Left kidney (tissue), 8 donors: Measurements from ENCODE around the gene APOL6. TPM values are rescaled to one million over a fixed set of nuclear protein-coding genes. Genes with fewer than 3 reads are reported as not detected.

ENCODE experiments used
- DNase-seq: peaks from one replicate; pipeline ENCODE4 v3.0.0-alpha.2; 2013
- long read RNA-seq, 8 donors: transcript quantifications; one replicate each; lab custom pipeline, GENCODE V29; 2026
- polyA plus RNA-seq: library from polyadenylated mRNA; unstranded; fragments of 120-200 nt; gene quantifications from one replicate; pipeline ENCODE4 v1.2.1, GENCODE V29; 2013; ENCODE audit not compliant: insufficient read length

The APOL6 gene, protein sequence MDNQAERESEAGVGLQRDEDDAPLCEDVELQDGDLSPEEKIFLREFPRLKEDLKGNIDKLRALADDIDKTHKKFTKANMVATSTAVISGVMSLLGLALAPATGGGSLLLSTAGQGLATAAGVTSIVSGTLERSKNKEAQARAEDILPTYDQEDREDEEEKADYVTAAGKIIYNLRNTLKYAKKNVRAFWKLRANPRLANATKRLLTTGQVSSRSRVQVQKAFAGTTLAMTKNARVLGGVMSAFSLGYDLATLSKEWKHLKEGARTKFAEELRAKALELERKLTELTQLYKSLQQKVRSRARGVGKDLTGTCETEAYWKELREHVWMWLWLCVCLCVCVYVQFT
- 4.8 TPM for polyA plus RNA-seq
- long read RNA-seq, donor 1 = 0 reads
- long read RNA-seq, donor 2, full-length matches to known transcripts = 1 of 1 reads
- long read RNA-seq, donor 2, partial matches to known transcripts = 0 of 1 reads
- long read RNA-seq, donor 2, other reads (novel, unspliced or antisense) = 0 of 1 reads
- long read RNA-seq, donor 3, full-length matches to known transcripts = 1 of 1 reads
- long read RNA-seq, donor 3, partial matches to known transcripts = 0 of 1 reads
- long read RNA-seq, donor 3, other reads (novel, unspliced or antisense) = 0 of 1 reads
- long read RNA-seq, donor 4 = 0 reads
- long read RNA-seq, donor 5 = 0 reads
- long read RNA-seq, donor 6, full-length matches to known transcripts = 1 of 1 reads
- long read RNA-seq, donor 6, partial matches to known transcripts = 0 of 1 reads
- long read RNA-seq, donor 6, other reads (novel, unspliced or antisense) = 0 of 1 reads
- long read RNA-seq, donor 7 = 0 reads
- long read RNA-seq, donor 8, full-length matches to known transcripts = 1 of 1 reads
- long read RNA-seq, donor 8, partial matches to known transcripts = 0 of 1 reads
- long read RNA-seq, donor 8, other reads (novel, unspliced or antisense) = 0 of 1 reads

DNA sequence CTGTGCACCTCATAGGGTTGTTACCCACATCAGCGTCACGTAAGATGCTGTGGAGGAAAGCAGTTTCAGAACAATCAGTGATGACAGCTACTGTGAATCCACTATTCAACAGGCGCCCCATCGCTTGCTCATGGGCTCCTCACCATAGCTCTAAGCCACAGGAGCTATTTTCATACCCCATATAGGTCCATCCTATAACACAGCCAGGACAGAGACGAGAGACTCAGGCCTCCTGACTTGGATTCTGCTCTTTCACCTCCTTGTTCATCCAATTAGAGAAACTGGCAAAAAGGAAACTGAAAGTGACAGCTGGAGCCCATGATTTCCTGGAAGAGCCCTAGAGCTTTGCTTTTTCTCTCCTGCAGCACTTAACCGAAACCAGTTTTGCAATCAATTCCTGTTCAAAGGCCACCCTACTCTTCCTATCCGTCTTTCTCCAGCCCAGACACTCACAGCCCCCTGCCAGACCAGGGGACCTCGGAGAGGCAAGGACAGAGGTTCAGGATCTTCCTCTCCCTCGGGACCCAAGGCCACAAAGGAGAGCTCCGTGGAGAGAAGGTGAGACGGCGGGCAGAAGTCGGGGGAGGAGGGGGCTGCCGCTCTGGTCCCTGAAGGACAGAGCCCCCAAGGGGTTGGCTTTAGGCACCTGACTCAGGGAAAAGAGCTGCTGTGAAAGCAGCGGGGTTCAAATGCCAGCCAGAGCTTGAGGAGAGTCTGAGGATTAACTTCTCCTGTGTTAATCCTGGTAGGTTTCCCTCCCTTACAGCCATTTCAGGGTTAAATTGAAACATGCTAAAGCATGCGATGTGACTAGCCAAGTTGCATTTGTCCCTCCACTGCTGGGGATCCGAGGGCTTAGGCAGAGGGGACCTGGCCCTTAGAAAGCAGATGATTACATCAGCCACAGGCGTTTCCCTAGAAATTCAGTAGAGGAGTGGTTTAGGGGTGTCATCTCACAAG is at the start of gene APOL6:
Gene APOL6, plus strand, starts transcription at position 381 of the 960 bp plus-strand sequence. CDS start 7,980 bp downstream, outside the sequence.
- no peak for DNase-seq

DNA sequence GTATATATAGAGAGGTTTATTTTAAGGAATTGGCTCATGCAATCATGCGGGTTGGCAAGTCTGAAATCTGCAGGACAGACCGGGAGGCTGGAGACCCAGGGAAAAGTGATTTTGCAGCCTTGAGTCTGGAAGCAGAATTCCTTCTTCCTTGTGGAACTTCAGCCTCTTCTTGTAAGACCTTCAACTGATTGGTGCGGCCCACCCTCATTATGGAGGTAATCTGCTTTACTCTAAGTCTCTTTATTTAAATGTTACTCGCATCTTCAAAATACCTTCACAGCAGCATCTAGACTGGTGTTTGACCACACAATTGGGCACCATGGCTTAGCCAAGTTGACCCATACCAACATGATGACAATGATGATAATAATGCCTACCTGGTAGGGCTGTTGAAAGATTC is 48.9 kb upstream of the APOL6 start:
- no peak for DNase-seq

DNA sequence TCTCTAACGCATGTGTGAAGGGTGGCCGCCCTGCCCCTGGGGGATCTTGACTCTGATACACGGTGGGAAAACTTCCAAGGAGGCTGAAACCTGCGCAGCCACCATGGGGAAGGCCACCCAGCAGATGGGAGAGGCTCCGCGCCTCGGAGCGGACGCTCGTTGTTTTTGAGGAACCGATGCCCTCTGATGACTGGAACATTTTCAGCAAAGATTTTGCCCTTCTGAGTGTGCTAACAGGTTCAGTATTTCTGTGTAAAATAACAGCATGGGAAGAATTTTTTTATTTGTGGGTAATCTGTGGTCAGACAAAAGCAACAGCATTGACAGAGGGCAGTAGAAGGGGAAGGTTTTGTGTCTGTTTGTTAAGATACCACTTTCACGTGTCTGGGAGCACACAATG is 47.8 kb upstream of the APOL6 start:
- DNase-seq = no peak

DNA sequence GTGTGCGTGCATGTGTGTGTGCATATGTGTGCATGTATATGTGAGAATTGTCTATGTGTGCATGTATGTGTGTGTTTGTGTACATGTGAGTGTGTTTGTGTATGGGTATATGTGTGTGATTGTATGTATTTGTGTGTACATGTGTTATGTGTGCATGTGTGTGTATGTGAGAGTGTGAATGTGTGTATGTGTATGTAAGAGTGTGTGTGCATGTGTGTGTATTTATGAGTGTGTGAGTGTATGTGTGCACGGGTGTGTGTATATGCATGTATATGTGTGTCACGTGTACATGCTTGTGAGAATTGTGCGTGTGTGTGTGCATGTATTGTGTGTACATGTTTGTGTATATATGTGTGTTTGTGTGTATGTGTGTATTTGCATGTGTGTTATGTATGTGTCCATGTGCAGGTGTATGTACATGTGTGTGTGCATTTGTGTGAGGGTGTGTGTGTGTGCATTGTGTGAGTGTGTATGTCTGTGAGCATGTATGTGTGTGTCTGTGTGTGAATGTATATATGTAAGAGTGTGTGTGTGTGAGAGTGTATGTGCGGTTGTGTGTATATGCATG is 47.1 kb upstream of the APOL6 start:
- DNase-seq = no peak

DNA sequence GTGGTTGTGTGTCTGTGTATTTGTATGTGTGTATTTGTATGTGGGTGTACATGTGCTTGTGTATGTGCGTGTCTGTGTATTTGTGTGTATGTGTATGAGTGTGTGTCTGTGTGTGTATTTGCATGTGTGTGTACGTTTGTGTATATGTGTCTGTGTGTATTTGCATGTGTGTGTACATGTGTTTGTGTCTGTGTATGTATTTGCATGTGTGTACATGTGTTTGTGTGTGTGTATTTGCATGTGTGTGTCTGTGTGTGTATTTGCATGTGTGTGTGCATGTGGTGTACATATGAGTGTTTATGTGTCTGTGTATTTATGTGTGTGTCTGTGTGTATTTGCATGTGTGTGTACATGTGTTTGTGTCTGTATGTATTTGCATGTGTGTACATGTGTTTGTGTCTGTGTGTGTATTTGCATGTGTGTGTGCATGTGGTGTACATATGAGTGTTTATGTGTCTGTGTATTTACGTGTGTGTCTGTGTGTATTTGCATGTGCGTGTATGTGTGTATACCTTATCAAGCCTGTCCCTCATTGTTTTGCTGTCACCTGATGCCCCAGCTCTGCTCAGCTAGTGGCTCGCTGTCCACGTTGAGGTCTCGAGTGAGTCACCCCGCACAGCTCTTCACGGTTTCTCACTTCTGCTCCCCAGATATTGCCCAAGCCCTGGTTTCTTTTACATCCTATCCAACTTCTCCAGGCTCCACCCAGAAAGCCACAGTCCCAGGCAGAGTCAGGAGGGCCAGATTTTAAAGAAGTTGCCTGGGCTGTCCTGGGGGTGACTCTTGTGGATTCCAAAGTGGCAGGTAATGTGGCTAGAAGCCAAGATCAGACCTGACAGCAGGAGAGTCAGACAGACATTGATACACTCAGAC is 46.3 kb upstream of the APOL6 start:
- DNase-seq = no peak

DNA sequence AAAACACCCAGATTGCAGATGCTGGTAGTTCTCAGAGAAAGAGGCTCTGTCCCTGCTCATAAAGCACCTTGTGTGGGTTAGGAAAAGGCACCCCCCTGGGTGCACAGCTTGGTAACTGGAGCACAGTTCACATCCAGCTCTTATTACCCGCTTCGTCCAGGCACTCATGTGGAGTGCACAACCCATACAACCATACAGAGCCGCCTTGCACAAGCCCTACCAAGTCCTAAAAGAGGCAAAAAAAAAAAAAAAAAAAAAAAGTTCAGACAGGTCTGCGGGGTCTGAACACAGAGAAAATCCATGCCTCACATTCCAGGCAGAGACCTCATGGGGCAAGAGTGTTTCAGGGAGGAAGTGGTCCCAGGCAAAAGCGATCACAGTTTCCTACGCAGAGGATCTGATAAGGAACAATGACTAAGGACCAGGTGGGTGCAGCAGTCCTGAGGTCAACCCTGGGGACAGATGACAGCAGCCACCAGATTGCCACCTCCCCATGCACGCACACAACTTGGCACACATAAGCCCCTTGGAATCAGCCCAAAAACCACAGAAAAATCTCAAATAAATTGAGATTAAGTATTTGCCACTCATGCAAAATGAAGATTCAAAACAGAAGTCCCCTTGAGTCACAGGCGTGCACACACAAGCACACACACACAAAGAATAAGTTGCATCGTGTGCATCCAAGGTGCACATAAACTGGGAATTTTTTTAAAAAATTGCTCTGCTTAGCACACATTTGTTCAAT is 43.5 kb upstream of the APOL6 start:
- no peak for DNase-seq

DNA sequence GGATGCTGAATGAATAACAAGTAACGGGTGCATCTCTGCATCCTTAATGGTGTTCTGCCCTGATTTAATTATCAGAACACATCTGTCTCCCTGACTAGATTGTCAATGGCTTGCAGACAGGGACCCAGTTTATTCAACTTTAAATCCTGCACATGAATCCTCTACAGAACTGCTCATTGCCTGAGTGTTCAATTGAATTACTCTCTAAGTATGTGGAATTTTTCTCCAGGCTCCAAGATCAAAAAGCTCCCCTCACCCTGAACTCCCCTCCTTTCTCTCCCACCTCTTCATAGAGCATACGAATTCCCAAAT is 42.9 kb upstream of the APOL6 start:
- no peak for DNase-seq

DNA sequence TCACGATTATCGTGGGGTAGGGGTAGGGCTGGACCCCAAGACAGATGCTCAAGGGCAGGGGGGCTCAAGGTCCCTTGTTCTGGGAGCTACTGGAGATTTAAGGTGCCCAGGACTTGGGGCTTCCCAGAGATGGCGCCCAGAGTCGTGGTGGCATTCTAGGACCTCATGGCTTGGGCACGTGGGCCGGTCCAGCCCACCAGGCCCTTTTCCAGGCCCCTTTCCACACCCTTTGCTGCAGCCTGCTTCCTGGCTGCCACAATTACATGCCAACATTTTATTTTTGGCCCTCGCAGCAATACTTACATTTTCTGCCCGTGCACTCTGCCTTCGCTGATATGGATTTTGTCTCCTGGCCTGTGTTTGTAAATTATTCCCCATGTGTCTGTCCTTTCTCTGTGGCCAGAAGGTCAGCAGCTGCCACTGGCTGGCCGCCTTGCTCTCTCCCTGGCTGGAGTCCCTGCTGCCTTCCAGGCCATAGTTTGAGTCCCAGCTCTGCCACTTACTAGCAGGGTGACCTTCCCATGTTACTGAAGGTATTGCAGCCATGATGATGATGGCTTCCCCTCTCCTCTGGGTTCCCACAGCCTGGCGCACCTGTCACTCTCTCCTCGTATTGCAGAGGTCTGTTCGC is 42.3 kb upstream of the APOL6 start:
- DNase-seq = no peak

DNA sequence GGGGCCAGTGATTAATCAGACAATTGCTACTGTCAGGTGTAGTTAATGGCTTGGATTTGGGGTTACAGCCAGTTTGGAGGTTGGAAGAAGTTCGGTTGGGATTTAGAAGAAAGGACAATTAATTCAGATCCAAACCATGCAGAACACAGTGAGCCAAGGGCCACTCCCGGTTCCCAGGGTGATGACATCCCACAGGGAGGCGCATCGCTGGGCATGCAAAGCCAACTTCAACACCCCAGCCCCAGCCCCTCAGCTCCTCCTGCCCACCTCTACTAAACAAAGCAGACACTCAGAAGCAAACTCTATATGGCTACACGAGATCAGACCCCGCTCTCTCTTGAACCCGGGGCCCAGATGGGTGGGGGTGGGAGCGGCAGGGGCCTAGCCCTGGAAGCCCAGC is 41.3 kb upstream of the APOL6 start:
- no peak for DNase-seq

DNA sequence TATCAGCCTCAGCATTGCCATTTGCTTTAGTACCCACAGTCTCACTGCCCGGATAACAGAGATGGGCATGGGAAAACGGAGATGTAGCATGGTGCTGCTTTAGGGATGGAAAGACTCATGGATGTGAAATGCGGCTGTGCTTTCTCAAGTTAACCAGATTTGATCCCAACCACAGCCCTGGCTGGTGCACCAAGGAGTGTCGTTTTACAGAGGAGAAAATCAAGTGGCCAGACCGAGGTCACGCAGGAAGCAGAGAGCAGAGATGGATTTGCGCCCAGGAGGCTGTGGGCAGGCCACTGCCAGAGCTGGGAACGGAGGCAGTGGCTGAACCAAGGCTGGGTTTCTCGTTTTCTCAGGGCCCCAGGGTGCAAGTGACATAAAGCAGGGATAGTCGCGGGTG is 40.2 kb upstream of the APOL6 start:
- DNase-seq = no peak

DNA sequence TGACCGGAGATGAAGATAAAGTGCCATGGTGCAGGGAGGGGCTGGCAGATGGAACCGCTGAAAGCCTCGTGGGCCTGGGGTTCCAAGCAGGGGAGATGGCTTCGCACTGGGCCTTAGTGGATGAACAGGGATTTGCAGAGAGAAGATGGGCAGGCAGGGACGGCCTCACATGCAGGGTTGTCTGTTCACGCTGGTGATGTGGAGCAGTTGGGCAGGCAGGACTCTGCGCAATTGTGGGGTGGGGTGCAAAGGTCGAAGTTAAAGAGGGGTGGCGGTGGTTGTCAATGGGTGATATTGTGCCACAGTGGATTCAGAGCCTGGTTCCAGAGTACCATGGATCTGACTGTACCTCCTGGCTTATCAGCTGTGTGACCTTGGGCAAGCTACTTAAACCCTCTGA is 39.0 kb upstream of the APOL6 start:
- no peak for DNase-seq

DNA sequence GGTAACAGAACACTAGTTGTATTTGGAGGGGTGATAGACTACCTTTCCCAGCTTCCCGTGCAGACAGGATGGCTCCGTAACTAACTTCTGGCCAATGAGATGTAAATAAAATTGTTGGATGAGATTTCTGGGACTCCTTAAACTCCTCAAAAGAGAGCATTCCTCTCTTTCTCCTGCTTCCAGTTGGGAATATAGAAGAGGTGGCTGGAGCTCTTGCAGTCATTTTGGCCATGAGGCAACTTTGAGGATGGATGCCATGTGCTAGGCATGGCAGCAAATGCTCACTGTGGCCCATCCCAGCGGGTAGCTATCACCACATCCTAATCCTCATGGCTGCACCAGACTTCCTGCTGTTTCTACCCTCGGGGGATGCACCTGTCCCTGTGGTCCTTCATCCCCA is 38.5 kb upstream of the APOL6 start:
- DNase-seq = no peak

DNA sequence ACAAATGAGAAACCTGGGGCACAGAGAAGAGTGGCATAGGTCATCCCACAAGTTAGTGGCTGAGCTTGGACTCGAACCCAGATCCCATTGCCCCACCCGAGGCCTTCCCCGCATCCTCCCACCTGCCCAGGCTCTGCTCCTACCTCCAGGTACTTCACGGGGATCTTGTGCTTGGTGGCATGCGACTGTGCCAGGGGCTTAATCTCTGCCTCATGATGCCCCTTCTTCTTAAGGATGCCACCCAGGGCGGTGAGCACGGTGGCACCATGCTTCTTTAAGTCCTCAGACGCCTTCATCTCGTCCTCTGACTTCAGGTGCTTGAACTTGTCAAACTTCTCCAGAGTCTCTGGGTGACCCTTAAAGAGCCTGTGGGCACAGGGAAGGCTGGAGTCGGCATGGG is 37.5 kb upstream of the APOL6 start:
- DNase-seq = no peak

DNA sequence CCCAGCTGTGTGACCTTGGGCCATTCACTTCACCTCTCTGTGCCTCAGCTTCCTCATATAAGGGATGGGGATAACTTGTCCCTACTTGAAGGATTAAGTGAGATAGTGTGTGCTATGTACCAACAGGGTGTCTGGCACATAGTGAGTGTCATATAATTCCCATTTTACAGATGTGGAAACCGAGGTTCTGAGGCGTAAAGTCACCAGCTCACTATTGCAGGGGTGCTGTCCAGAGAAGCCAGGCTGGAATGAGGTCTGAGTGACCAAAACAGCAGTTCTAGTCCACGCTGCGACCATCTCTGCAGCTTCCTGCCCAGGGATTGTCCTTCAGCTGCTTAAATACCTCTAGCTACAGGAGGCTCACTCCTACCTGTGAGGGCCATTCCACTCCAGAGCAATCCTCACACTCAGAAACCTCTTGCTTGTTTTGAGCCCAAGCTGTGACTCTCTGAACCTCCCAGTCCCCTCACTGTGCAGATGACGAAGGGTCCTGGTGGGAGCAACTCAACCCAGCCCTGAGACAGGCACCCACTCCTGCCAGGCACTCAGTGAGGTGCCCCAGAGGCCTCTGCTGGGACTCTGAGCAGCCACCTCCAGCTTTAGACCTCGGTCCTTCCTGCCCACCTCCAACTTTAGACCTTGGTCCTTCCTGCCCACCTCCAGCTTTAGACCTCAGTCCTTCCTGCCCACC is 36.9 kb upstream of the APOL6 start:
- DNase-seq = no peak

DNA sequence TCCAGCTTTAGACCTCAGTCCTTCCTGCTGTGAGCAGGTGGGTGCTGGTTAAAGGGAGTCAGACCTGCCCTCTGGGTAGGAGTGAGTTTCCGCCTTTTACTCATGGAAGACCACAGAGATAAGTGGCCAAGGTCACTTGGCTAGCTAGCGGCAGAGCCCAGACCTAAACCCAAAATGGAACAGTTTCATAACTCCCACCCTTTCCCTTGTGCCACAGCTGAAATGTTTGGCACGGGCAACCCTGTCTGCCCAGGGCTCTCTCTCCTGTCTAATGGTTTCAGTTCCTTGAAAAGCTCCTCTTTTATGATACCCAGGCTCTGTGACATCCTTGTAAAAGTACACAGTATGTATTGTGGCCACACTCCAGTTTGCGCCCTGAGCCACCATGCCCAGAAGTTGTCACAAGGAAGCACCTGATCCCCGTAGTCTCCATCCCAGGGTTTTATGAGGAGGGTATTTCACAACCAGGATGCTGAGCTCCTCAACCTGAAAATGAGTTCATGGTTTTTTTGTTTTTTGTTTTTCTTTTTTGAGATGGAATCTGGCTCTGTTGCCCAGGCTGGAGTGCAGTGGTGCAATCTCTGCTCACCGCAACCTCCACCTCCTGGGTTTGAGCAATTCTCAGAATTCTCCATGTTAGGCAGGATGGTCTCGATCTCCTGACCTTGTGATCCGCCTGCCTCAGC is 36.2 kb upstream of the APOL6 start:
- DNase-seq = no peak

DNA sequence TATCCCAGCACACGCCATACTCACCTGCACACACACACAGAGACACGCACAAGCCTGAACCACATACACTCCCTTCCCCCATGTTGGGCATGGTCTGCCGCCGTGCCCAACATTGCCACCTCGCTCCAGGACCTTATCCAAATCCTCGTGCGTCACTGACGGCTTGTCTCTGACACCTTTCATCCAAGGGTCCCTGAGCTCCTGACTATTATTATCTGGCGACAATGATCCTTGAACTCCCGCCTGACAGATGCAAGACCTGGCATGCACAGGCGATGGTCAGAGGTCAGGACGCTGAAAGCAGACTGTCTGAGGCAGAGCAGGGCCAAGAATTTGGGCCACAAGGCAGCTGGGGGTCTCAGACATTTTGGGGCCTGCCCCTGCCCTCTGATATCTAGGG is 35.3 kb upstream of the APOL6 start:
- no peak for DNase-seq

DNA sequence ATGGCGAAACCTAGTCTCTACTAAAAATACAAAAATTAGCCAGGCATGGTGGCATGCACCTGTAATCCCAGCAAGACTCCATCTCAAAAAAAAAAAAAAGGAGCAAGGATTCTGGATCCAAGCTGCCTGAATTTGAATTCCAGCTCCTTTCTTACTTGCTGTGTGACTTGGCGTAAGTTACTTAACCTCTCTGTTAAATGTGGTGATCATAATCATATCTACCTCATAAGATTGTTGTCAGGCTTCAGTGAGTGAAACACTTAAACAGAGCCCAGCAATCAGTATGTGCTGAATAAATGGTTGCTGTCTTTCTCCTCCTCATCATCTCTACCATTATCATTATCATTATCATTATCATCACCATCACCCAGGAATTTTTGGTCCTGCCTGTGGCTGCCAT is 33.8 kb upstream of the APOL6 start:
- no peak for DNase-seq

DNA sequence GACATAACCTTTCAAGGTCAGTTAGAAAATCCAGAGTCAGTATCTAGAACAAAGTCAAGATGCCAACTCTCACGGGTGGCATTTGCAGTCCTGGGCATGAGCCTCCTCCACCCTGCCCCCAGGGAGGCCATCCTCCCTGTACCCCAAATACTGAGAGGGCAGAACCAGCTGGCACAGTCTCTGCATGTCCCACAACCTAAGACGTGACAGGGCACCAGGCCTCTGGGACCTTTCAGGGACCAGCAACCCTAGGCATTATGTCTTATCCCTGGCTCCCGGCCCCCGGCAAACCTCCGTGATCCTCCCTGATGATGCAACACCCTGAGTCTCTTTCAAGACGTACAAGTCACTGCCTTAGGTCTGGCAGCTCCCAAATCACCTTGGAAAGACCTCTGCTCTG is 33.1 kb upstream of the APOL6 start:
- no peak for DNase-seq
